H1 (cell line): ENCODE data around the gene SRI. TPM values are rescaled to one million over a fixed set of nuclear protein-coding genes. Genes with fewer than 3 reads are reported as not detected.

Experiments used
- RXRA ChIP-seq: IDR thresholded peaks from 2 replicates; pipeline ENCODE4 v1.6.1; 2011; ENCODE audit warnings: low read depth, mild to moderate bottlenecking, low read length, moderate library complexity; ENCODE audit not compliant: insufficient read depth
- SP1 ChIP-seq: IDR thresholded peaks from 2 replicates; pipeline ENCODE4 v1.6.1; 2011; ENCODE audit warnings: low read depth, low read length
- SRF ChIP-seq: IDR thresholded peaks from 2 replicates; pipeline ENCODE4 v1.6.1; 2011; ENCODE audit warnings: mild to moderate bottlenecking, low read depth, low read length, moderate library complexity
- polyA plus RNA-seq, 7 experiments: library from polyadenylated mRNA; depleted of rRNA in 3 of 7; stranded (reverse) in 5 of 7; unstranded in 2 of 7; fragments of >200 nt in 5 of 7; fragments of 200-250 nt in 2 of 7; gene quantifications; 1 replicate in 5 of 7; 2 replicates in 1 of 7; 4 replicates in 1 of 7; pipeline versions ENCODE4 v1.2.1 to v1.2.3, GENCODE V29; 2011 to 2013; ENCODE audit warnings: missing spikeins in 2 of 7, mixed read lengths in 2 of 7
- total RNA-seq: library from RNA; stranded (reverse); fragmentation: NEBNext Ultra II Directional; extraction: Animal tissue kit (Norgen Biotek cat#: 25700); gene quantifications from 2 replicates; pipeline ENCODE4 v1.2.1, GENCODE V29; 2021
- TF ChIP-seq, protein P1 (sequence below): IDR thresholded peaks from 2 replicates; pipeline ENCODE4 v1.6.1; 2011; ENCODE audit warnings: low read length, improper control_type of control experiment

SRI gene
- total and polyA plus RNA-seq, 2 of the 8 experiments (the other 6 are each of a cell fraction or from before 2014, with no cell fraction given): 118 to 170 TPM

GRCh38 chr7:88200261-88200660 lies 19.6 kb downstream of the SRI start (continued):
- TF ChIP-seq, protein P1, sequence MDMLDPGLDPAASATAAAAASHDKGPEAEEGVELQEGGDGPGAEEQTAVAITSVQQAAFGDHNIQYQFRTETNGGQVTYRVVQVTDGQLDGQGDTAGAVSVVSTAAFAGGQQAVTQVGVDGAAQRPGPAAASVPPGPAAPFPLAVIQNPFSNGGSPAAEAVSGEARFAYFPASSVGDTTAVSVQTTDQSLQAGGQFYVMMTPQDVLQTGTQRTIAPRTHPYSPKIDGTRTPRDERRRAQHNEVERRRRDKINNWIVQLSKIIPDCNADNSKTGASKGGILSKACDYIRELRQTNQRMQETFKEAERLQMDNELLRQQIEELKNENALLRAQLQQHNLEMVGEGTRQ: no peak
- TF ChIP-seq SRF: no peak
- no peak for TF ChIP-seq RXRA
- no peak for TF ChIP-seq SP1
- TF ChIP-seq, all 59 proteins: peak for 0
